Cortex of kidney (tissue), 1 donor: Measurements from ENCODE around the gene NHLRC3.
"Not testable (repeated sequence)": the region's sequence is repeated elsewhere in the genome, so short reads cannot be mapped to it uniquely, and the experiment has no call there.

Source experiments
- DNase-seq: peaks from one replicate; lab custom pipeline; 2025; lab: John Stamatoyannopoulos, UW

The NHLRC3 gene

DNA sequence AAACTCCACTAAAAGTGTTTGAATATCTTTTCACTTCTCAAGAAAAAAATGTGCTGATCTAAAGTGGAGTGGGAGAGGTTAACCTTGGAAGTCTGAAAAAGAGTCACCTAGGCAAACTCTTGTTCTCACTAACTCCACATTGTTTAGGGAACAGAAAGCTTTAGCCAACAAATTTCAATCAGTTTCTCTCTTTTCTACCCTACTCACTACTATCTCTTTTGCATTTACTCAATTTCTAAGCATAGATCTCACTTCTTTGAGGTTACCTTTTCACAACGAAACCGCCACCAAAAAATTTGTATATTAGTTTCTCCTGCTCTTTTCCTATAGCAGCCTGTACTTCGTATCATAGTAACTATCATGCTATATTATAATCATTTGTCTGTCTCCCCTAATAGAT lies 6.3 kb downstream of the NHLRC3 start:
- DNase-seq: no peak

DNA sequence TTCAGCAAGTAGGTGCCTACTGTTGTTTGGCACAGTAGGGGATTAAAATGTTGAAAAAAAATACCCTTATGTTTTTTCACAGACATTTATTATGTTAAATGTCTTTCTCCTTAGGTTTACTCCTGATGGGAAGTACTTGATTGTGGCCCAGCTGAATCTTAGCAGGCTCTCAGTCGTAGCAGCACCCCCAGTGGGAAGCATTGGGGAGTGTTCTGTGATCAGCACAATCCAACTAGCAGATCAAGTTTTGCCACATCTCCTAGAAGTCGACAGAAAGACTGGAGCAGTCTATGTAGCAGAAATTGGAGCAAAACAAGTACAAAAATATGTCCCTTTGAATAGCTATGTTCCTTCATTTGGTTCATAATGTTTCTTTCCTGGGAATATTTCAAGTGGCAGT lies 9.3 kb downstream of the NHLRC3 start:
- DNase-seq: no peak

DNA sequence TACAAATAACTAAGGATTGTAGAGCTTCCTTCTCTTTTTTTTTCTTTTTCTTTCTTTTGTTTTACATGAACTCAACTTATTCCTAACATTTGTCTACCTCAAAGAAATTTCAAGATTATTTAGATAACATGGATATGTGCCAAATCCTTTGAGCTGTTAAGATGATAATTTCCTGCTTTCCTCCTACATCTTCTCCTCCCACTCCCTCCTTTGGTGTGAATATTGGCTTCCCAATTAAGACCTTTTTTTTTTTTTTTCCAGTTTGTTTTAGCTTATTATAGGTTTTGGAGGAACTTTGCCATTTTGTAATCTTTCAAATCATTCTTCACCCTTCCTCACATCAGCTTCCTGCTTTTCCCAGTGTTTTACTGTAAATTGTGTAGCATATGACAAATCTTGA lies 10.6 kb downstream of the NHLRC3 start:
- DNase-seq: no peak

DNA sequence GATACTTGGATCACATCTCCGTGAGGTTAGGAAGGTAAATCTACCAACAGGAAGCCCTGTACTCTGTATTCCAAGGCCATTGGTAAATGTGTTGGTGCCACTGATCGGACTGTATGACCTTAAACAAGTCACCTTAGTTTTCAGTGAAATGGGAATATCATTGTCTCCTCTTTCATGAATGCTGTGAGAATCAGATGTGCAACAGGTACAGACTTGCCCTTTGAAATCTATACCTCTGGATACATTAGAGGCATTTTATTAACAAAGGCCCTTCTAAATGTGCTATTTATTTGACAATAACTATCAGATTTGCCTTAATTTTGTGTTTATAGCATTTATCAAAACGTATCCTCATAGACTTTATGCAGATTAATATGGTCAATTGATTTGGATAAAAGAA lies 11.0 kb downstream of the NHLRC3 start:
- no peak for DNase-seq

DNA sequence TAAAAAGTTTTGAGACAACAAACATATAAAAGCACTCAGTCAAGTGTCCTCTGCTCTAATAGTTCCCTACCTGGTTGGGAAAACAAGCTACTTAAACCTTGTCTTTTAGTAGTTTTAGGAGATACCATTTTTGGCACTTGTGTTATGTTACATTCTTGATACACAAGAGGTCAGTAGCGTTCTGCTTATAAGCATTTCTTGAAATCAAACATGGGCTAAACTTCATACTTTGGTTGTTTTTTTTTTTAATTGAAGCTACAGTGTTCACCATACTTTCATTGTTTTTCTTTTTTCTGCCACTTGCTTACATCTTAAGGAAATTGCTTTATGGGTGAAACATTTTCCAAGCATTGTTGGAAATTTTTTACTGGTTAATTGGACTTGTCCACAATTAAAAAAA lies 12.9 kb downstream of the NHLRC3 start:
- no peak for DNase-seq

DNA sequence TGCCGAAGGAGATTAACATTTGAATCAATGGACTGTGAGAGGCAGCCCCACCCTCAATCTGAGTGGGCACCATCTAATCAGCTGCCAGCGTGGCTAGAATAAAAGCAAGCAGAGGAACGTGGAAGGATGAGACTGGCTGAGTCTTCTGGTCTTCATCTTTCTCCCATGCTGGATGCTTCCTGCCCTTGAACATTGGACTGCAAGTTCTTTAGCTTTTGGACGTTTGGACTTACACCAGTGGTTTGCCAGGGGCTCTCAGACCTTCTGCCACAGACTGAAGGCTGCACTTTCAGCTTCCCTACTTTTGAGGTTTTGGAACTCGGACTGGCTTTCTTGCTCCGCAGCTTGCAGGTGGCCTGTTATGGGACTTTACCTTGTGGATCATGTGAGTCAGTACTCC lies 14.7 kb downstream of the NHLRC3 start:
- no peak for DNase-seq

DNA sequence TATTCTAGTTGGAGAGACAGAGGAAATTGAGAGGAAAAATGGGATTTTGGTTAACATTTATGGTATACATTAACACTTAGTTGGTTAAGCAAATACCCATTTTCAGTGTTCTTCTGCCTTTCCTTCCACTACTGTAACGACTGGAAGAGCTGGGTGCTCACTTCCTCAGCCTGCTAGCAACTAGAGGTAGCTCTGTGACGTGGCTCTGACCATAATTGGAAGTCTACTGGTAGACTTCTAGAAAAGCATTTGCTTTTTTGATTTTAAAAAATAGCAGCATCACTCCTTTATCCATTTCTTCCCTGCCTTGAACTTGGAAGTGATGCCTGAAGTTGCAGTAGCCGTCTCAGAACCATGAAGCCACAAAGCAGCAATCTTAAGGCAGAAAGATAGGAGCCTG lies 15.9 kb downstream of the NHLRC3 start:
- no peak for DNase-seq

DNA sequence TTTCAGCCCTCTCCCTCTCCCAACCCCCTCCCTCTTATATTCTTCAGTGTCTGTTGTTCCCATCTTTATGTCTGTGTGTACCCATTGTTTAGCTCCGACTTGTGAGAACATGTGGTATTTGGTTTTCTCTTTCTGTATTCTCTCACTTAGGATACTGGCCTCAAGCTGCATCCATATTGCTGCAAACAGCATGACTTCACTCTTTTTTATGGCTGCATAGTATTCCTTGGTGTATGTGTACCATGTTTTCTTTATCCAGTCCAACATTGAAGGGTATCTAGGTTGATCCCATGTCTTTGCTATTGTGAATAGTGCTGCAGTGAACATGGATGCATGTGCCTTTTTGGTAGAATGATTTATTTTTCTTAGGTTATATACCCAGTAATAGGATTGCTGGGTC lies 17.8 kb downstream of the NHLRC3 start:
- DNase-seq: no peak

DNA sequence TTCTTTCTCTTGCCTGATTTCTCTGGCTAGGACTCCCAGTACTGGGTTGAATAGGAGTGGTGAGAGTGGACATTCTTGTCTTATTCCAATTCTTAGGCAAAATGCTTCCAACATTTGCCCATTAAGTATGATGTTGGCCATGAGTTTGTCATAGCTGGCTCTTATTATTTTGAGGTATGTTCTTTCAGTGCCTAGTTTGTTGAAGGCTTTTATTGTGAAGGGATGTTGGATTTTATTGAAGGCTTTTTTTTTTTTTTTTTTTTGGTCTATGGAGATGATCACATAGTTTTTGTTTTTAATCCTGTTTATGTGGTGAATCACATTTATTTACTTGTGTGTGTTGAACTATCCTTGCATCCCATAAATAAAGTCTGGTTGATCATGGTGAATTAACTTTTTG lies 19.8 kb downstream of the NHLRC3 start:
- DNase-seq: no peak

DNA sequence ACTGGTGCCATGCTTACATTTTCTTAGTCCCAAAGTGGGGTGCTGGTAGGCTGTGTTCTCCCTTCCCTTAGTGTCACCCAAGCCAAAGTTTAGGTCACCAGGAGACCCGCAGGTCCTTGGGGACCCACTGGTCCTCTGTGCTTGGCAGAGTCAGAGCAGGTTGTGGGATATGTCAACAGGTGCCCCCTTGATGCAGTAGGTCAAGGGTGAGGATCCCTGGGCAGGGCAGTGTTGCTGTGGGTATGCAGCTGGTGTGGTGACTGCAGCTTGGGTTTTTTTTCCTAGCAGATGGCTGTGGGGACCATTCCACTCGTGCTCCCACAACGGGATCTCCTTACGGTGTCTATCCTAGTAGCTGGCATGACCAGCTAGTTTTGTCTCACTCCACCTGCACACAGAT lies 23.7 kb downstream of the NHLRC3 start:
- no peak for DNase-seq

DNA sequence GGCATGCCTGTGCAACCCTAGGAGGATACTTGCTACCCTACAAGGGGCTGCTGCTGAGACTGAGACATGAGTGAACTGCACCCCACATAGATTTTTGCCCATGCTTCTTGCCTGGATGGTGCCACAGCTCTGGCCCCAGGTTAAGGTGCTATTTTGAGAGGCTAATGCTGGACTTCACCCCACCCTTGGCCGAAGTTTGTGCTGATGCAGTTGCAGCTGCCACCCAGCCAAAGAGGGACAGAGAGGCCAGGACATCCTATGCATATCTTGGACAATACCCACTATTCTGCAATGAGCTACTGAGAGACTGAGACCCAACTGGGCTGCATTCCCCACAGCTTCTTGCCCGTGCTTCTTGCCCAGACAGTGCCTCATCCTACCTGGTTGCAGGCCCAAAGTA lies 34.6 kb downstream of the NHLRC3 start:
- no peak for DNase-seq

DNA sequence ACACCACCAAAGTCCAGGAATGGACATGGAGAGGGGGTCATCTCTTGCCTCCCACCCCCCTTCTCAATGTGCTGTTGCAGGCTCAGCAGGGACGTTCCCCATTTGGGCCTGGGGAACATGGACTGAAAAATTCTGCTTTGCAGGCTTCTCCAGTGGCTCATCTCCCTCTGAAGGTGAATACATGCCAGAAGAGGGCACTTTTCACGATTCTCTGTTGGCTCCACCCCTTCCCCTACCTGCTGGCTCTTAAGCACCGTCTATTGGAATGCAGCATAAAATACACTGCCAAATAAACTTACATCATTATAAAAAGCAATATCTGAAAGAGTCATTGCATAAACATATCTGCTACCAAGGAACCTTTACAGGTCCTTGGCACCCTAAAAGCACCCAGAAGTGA lies 35.7 kb downstream of the NHLRC3 start:
- no peak for DNase-seq

DNA sequence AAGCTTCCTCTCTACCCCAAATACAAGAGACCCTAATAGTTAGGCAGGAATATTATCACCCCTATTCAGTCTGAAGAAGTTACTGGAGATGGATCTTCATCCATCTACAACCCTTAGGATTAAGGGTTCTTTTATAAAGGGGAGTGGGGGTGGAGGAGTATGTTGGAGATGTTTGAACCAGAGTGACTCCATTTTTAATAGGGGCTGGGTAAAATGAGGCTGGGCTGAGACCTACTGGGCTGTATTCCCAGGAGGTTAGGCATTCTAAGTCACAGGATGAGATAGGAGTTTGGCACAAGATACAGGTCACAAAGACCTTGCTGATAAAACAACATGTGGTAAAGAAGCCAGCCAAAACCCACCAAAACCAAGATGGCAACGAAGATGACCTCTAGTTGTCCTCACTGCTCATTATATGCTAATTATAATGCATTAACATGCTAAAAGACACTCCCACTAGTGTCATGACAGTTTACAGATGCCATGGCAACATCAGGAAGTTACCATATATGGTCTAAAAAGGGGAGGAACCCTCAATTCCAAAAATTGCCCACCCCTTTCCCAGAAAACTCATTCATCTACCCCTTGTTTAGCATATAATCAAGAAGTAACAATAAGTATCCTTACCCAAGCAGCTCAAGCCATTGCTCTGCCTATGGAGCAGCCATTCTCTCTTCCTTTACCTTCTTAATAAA lies 48.1 kb downstream of the NHLRC3 start:
- DNase-seq: not testable (repeated sequence)

DNA sequence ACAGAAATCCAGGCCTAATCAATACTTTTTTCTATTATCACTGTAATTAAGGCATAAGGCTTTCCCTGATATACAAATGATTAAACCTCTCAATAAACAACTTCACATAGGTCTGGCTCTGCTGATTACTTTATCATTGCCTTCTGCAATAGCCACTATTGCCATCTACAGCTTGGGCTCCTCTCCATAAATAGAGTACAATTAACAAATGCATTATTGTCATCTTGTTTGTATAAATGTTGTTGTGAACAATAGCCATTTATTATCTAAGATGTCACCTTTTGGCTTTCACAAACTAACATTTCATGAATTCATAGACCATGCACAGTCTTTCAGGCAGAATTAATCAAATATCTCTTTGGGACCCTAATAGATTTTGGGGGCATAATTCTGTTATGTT lies 53.3 kb downstream of the NHLRC3 start:
- DNase-seq: no peak

DNA sequence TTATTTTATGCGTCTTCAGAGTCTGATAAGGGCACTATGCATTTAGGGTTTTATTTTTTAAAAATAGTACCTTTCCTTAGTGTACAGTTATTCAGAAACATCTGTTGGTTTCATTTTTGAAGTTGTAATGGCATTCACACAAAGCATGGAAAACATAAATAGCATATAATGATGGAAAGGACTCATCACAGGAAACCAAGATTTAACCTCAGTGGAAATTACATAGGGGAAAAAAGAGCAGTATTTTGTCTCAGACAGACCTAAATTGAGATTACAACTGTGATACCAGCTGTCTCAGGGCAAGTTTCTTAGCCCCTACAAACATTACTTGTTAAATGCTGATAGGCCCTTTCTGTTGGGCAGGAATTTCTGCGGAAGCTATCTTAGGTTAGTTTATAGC lies 57.2 kb downstream of the NHLRC3 start:
- DNase-seq: no peak

DNA sequence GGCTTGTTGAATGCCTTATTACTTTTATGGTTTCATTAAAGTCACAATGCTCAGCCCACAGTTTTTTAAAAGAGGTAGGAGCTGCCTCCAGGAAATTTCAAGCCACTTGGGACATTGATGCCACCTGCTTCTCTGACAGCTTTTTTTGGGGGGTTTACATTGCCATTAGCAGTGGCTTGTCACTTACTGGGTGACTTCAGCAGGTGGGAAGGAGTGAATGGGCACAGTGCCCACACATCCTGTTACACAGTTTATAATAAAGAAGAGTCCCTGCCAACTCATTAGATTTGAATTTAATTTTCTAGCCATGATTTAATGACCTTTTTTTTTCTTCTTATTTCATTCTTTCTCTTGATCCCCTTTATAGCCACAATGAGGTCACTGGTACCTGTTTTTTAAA lies 61.0 kb downstream of the NHLRC3 start:
- DNase-seq: no peak
